WERI-Rb-1 (cell line): Measurements from ENCODE around the gene PANK2.

ENCODE experiments used
- DNase-seq: peaks from one replicate; pipeline ENCODE4 v3.0.0-alpha.2; 2020
- H3K27ac ChIP-seq: fragments of 250-450 bp; sonication (Bioruptor Pico); 2 replicates; pipeline ENCODE4 v1.5.1; 2020; ENCODE audit warnings: mild to moderate bottlenecking, moderate library complexity
- H3K27me3 ChIP-seq: fragments of 250-450 bp; sonication (Bioruptor Pico); 2 replicates; pipeline ENCODE4 v1.5.1; 2021; ENCODE audit warnings: mild to moderate bottlenecking, low read depth, moderate library complexity; ENCODE audit not compliant: insufficient read depth, severe bottlenecking
- H3K36me3 ChIP-seq: fragments of 250-450 bp; sonication (Bioruptor Pico); 2 replicates; pipeline ENCODE4 v1.5.1; 2020; ENCODE audit warnings: mild to moderate bottlenecking, moderate library complexity
- H3K4me3 ChIP-seq: 2 replicates; pipeline ENCODE4 v1.5.1; 2011; ENCODE audit warnings: low read depth, mild to moderate bottlenecking, control low read depth, low read length
- H3K9me3 ChIP-seq: fragments of 250-450 bp; sonication (Bioruptor Pico); 2 replicates; pipeline ENCODE4 v1.5.1; 2021; ENCODE audit warnings: mild to moderate bottlenecking, moderate library complexity; ENCODE audit not compliant: severe bottlenecking
- CTCF ChIP-seq: IDR thresholded peaks from 2 replicates; pipeline ENCODE4 v1.5.1; 2011; ENCODE audit warnings: low read depth, mild to moderate bottlenecking, control low read depth, inconsistent platforms, low read length

The PANK2 gene

GRCh38 chr20:3900187-3900604, 11.0 kb downstream of the PANK2 start:
- no peaks in the 10 kb centered on the region for H3K9me3 ChIP-seq
- no peak for DNase-seq

GRCh38 chr20:3901028-3901705, 12.0 kb downstream of the PANK2 start:
- no peaks in the 10 kb centered on the region for H3K9me3 ChIP-seq
- H3K27me3 ChIP-seq: no peaks in the 10 kb centered on the region
- H3K27ac ChIP-seq: no peak overlapping the region
- H3K4me3 ChIP-seq: no peak overlapping the region
- H3K36me3 ChIP-seq: peaks cover 19% of the 10 kb centered on the region
- no peak for DNase-seq
- no peak for TF ChIP-seq CTCF

More at GRCh38 chr20:3900187-3900604, 11.0 kb downstream of the PANK2 start:
- no peak for TF ChIP-seq CTCF
- H3K36me3 ChIP-seq: peaks cover 16% of the 10 kb centered on the region
- H3K27me3 ChIP-seq: no peaks in the 10 kb centered on the region
- no peak overlapping the region for H3K27ac ChIP-seq
- H3K4me3 ChIP-seq: no peak overlapping the region

GRCh38 chr20:3901706-3902440, 12.7 kb downstream of the PANK2 start:
- Histone ChIP-seq H3K4me3 (no peak overlapping the region), H3K27ac (no peak overlapping the region), H3K36me3 (peaks cover 16% of the 10 kb centered on the region), H3K9me3 (no peaks in the 10 kb centered on the region), H3K27me3 (no peaks in the 10 kb centered on the region)
- no peak for TF ChIP-seq CTCF
- DNase-seq: no peak

- H3K4me3 ChIP-seq: no peak overlapping the region
- H3K27me3 ChIP-seq: no peaks in the 10 kb centered on the region
- TF ChIP-seq CTCF: no peak
- no peak overlapping the region for H3K27ac ChIP-seq
- H3K9me3 ChIP-seq: no peaks in the 10 kb centered on the region
- DNase-seq: no peak
- peaks cover 13% of the 10 kb centered on the region for H3K36me3 ChIP-seq
Observed at GRCh38 chr20:3902446-3902845, 13.3 kb downstream of the PANK2 start.

GRCh38 chr20:3904224-3904623, 15.0 kb downstream of the PANK2 start:
- Histone ChIP-seq H3K36me3 (peaks cover 28% of the 10 kb centered on the region), H3K4me3 (no peak overlapping the region), H3K27ac (no peak overlapping the region), H3K27me3 (no peaks in the 10 kb centered on the region), H3K9me3 (no peaks in the 10 kb centered on the region)
- TF ChIP-seq CTCF: no peak
- DNase-seq: no peak
